Measurements from ENCODE around the gene PIK3R6.

DNA sequence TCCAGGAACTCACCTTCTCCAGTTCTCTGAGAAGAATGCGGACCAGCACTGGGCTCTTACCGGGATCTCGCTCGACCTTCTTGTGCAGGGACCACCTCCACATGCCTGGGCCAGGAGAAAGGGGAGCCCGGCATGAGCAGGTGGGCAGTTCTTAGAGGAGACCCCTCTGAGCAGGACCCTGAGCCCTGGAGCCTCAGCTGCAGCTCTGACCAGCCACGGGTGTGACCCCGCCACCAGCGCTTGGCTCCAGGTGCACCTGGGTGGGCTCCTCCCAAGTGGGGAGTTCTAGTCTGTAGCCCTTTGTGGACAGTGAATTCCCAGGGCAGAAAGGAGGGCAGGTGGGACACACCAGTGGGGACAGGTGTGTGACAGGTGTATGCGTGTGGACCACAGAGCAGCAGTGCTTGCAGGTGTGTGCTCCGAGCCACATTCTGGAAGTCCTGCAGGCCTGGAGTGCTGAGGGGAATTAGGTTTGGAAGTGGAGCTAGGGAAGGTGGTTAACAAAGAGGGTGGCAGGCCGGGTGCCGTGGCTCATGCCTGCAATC, 28.9 kb downstream of the PIK3R6 start:
- TF ChIP-seq, protein P1, sequence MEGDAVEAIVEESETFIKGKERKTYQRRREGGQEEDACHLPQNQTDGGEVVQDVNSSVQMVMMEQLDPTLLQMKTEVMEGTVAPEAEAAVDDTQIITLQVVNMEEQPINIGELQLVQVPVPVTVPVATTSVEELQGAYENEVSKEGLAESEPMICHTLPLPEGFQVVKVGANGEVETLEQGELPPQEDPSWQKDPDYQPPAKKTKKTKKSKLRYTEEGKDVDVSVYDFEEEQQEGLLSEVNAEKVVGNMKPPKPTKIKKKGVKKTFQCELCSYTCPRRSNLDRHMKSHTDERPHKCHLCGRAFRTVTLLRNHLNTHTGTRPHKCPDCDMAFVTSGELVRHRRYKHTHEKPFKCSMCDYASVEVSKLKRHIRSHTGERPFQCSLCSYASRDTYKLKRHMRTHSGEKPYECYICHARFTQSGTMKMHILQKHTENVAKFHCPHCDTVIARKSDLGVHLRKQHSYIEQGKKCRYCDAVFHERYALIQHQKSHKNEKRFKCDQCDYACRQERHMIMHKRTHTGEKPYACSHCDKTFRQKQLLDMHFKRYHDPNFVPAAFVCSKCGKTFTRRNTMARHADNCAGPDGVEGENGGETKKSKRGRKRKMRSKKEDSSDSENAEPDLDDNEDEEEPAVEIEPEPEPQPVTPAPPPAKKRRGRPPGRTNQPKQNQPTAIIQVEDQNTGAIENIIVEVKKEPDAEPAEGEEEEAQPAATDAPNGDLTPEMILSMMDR (optimal IDR thresholded peaks at IDR 0.05 in 1 of 3, IDR thresholded peaks at IDR 0.05 in 1 of 3, conservative IDR thresholded peaks at IDR 0.05 in 1 of 3; ENCODE audit: extremely low read depth in 1 of 3, insufficient read depth in 2 of 3, low read length in 3 of 3) = no peak
- no peak for TF ChIP-seq EZH2 (IDR thresholded peaks at IDR 0.05; ENCODE audit: low read length)
